ENCODE results near the gene FTH1. TPM values are rescaled to one million over a fixed set of nuclear protein-coding genes. Genes with fewer than 3 reads are reported as not detected.

FTH1 gene
- total and polyA plus RNA-seq, 2 of the 13 experiments (the other 11 are each of a cell fraction or from before 2014, with no cell fraction given) = 607 to 760 TPM

DNA sequence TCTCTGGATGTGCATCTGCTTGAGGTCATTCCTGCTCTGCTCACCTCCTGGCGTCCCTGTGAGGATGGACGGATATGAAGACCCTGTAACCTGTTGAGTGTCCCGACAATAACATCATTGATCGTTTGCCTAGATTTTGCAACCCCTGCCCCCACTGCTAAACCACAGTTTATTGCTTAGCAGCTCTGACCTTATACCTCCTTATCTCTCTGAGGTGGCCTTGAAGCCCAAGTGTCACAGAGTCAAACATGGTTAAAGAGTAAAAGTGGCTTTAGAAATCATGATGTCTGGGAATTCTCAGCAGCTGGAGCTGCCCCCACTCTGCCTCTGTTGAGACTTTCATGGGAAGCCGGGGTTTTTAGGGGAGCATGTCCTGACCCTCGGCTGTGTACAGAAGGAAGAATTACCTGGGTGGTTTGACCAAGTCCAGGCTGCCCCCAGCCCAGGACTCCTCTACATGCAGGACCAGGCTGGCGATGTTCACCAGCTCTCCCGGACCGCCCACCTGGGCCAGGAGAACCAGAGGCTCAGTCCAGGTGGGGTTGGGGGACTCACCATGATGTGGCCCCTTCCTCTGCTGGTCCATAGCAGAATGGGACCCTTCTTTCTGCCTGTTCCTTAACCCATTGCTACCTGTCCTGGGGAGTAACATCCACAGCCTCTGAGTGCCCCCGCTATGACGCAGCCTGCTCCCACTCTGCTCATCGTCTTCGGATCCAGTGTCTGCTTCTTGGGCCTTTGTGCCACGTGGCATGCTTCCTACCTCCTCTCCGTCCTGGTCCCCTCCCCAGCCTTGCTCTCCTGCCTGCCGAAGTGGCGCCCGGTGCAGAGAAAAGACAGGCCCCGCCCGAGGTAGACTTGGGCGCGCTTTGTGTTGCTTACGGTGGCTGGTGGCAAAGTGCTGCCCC is 33.4 kb upstream of the FTH1 start (continued):
- TF ChIP-seq, protein P1, sequence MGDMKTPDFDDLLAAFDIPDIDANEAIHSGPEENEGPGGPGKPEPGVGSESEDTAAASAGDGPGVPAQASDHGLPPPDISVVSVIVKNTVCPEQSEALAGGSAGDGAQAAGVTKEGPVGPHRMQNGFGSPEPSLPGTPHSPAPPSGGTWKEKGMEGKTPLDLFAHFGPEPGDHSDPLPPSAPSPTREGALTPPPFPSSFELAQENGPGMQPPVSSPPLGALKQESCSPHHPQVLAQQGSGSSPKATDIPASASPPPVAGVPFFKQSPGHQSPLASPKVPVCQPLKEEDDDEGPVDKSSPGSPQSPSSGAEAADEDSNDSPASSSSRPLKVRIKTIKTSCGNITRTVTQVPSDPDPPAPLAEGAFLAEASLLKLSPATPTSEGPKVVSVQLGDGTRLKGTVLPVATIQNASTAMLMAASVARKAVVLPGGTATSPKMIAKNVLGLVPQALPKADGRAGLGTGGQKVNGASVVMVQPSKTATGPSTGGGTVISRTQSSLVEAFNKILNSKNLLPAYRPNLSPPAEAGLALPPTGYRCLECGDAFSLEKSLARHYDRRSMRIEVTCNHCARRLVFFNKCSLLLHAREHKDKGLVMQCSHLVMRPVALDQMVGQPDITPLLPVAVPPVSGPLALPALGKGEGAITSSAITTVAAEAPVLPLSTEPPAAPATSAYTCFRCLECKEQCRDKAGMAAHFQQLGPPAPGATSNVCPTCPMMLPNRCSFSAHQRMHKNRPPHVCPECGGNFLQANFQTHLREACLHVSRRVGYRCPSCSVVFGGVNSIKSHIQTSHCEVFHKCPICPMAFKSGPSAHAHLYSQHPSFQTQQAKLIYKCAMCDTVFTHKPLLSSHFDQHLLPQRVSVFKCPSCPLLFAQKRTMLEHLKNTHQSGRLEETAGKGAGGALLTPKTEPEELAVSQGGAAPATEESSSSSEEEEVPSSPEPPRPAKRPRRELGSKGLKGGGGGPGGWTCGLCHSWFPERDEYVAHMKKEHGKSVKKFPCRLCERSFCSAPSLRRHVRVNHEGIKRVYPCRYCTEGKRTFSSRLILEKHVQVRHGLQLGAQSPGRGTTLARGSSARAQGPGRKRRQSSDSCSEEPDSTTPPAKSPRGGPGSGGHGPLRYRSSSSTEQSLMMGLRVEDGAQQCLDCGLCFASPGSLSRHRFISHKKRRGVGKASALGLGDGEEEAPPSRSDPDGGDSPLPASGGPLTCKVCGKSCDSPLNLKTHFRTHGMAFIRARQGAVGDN (CRISPR knock-in tag; IDR thresholded peaks at IDR 0.05) = peak; percentile 94
- TF ChIP-seq, protein P2, sequence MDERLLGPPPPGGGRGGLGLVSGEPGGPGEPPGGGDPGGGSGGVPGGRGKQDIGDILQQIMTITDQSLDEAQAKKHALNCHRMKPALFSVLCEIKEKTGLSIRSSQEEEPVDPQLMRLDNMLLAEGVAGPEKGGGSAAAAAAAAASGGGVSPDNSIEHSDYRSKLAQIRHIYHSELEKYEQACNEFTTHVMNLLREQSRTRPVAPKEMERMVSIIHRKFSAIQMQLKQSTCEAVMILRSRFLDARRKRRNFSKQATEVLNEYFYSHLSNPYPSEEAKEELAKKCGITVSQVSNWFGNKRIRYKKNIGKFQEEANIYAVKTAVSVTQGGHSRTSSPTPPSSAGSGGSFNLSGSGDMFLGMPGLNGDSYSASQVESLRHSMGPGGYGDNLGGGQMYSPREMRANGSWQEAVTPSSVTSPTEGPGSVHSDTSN (CRISPR knock-in tag; IDR thresholded peaks at IDR 0.05) = no peak
- TF ChIP-seq KLF11 (CRISPR knock-in tag; IDR thresholded peaks at IDR 0.05) (no peak), ATM (IDR thresholded peaks at IDR 0.05; ENCODE audit: borderline replicate concordance) (no peak), ZNF569 (CRISPR knock-in tag; IDR thresholded peaks at IDR 0.05; ENCODE audit: borderline replicate concordance) (no peak), KDM6A (CRISPR knock-in tag; IDR thresholded peaks at IDR 0.05; ENCODE audit: low read depth) (peak; percentile 78; the same call in 1 of the 2 replicates), EP300 (IDR thresholded peaks at IDR 0.05; ENCODE audit: low read depth in 2 of 2, low read length in 2 of 2) (peak in 1 of 2 experiments; percentile 91; a peak in 2 of 4 replicates), EP300 (CRISPR knock-in tag; IDR thresholded peaks at IDR 0.05; ENCODE audit: borderline replicate concordance) (no peak), HNF4G (IDR thresholded peaks at IDR 0.05; ENCODE audit: borderline replicate concordance, low read depth, low read length) (peak; percentile 65), HNF4G (CRISPR knock-in tag; IDR thresholded peaks at IDR 0.05; ENCODE audit: borderline replicate concordance, low read depth) (no peak), FOXA3 (CRISPR knock-in tag; IDR thresholded peaks at IDR 0.05) (peak; percentile 46; the same call in 1 of the 2 replicates), ONECUT2 (CRISPR knock-in tag; IDR thresholded peaks at IDR 0.05) (peak; percentile 90), EEA1 (CRISPR knock-in tag; IDR thresholded peaks at IDR 0.05; ENCODE audit: borderline replicate concordance) (no peak)
- TF ChIP-seq, protein P3, sequence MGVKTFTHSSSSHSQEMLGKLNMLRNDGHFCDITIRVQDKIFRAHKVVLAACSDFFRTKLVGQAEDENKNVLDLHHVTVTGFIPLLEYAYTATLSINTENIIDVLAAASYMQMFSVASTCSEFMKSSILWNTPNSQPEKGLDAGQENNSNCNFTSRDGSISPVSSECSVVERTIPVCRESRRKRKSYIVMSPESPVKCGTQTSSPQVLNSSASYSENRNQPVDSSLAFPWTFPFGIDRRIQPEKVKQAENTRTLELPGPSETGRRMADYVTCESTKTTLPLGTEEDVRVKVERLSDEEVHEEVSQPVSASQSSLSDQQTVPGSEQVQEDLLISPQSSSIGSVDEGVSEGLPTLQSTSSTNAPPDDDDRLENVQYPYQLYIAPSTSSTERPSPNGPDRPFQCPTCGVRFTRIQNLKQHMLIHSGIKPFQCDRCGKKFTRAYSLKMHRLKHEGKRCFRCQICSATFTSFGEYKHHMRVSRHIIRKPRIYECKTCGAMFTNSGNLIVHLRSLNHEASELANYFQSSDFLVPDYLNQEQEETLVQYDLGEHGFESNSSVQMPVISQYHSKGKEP (CRISPR knock-in tag; IDR thresholded peaks at IDR 0.05) = no peak
- TF ChIP-seq, protein P4, sequence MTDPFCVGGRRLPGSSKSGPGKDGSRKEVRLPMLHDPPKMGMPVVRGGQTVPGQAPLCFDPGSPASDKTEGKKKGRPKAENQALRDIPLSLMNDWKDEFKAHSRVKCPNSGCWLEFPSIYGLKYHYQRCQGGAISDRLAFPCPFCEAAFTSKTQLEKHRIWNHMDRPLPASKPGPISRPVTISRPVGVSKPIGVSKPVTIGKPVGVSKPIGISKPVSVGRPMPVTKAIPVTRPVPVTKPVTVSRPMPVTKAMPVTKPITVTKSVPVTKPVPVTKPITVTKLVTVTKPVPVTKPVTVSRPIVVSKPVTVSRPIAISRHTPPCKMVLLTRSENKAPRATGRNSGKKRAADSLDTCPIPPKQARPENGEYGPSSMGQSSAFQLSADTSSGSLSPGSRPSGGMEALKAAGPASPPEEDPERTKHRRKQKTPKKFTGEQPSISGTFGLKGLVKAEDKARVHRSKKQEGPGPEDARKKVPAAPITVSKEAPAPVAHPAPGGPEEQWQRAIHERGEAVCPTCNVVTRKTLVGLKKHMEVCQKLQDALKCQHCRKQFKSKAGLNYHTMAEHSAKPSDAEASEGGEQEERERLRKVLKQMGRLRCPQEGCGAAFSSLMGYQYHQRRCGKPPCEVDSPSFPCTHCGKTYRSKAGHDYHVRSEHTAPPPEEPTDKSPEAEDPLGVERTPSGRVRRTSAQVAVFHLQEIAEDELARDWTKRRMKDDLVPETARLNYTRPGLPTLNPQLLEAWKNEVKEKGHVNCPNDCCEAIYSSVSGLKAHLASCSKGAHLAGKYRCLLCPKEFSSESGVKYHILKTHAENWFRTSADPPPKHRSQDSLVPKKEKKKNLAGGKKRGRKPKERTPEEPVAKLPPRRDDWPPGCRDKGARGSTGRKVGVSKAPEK (CRISPR knock-in tag; IDR thresholded peaks at IDR 0.05; ENCODE audit: borderline replicate concordance) = no peak
- TF ChIP-seq, protein P5, sequence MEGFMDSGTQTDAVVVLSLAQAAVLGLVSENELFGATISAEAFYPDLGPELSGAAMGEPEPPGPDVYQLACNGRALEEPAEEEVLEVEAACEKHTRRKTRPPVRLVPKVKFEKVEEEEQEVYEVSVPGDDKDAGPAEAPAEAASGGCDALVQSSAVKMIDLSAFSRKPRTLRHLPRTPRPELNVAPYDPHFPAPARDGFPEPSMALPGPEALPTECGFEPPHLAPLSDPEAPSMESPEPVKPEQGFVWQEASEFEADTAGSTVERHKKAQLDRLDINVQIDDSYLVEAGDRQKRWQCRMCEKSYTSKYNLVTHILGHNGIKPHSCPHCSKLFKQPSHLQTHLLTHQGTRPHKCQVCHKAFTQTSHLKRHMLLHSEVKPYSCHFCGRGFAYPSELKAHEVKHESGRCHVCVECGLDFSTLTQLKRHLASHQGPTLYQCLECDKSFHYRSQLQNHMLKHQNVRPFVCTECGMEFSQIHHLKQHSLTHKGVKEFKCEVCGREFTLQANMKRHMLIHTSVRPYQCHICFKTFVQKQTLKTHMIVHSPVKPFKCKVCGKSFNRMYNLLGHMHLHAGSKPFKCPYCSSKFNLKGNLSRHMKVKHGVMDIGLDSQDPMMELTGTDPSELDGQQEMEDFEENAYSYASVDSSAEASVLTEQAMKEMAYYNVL (CRISPR knock-in tag; IDR thresholded peaks at IDR 0.05; ENCODE audit: borderline replicate concordance) = 0 out of 2 replicates have a peak, but pooled peaks have one; percentile 52

Data from HepG2 (cell line).